ENCODE data around the gene CAMKK2. TPM values are rescaled to one million over a fixed set of nuclear protein-coding genes. Genes with fewer than 3 reads are reported as not detected.

The CAMKK2 gene
- total and polyA plus RNA-seq, 2 of the 13 experiments (the other 11 are each of a cell fraction or from before 2014, with no cell fraction given) = 18.8 to 20.0 TPM

- TF ChIP-seq, protein P1, sequence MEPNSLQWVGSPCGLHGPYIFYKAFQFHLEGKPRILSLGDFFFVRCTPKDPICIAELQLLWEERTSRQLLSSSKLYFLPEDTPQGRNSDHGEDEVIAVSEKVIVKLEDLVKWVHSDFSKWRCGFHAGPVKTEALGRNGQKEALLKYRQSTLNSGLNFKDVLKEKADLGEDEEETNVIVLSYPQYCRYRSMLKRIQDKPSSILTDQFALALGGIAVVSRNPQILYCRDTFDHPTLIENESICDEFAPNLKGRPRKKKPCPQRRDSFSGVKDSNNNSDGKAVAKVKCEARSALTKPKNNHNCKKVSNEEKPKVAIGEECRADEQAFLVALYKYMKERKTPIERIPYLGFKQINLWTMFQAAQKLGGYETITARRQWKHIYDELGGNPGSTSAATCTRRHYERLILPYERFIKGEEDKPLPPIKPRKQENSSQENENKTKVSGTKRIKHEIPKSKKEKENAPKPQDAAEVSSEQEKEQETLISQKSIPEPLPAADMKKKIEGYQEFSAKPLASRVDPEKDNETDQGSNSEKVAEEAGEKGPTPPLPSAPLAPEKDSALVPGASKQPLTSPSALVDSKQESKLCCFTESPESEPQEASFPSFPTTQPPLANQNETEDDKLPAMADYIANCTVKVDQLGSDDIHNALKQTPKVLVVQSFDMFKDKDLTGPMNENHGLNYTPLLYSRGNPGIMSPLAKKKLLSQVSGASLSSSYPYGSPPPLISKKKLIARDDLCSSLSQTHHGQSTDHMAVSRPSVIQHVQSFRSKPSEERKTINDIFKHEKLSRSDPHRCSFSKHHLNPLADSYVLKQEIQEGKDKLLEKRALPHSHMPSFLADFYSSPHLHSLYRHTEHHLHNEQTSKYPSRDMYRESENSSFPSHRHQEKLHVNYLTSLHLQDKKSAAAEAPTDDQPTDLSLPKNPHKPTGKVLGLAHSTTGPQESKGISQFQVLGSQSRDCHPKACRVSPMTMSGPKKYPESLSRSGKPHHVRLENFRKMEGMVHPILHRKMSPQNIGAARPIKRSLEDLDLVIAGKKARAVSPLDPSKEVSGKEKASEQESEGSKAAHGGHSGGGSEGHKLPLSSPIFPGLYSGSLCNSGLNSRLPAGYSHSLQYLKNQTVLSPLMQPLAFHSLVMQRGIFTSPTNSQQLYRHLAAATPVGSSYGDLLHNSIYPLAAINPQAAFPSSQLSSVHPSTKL (CRISPR knock-in tag; IDR thresholded peaks at IDR 0.05) = peak; percentile 54; the same call in 1 of the 2 replicates
- TF ChIP-seq CREM (IDR thresholded peaks at IDR 0.05) (no peak), CREM (CRISPR knock-in tag; IDR thresholded peaks at IDR 0.05) (no peak), MEIS1 (CRISPR knock-in tag; IDR thresholded peaks at IDR 0.05; ENCODE audit: borderline replicate concordance) (no peak), EP300 (IDR thresholded peaks at IDR 0.05; ENCODE audit: low read depth in 2 of 2, low read length in 2 of 2) (peak in 1 of 2 experiments; percentile 23; a peak in 1 of 4 replicates), EP300 (CRISPR knock-in tag; IDR thresholded peaks at IDR 0.05; ENCODE audit: borderline replicate concordance) (no peak), TCF7L2 (IDR thresholded peaks at IDR 0.05; ENCODE audit: low read depth, low read length) (no peak), SP1 (IDR thresholded peaks at IDR 0.05) (no peak), SP1 (CRISPR knock-in tag; IDR thresholded peaks at IDR 0.05) (no peak), MBNL3 (CRISPR knock-in tag; conservative IDR thresholded peaks at IDR 0.05) (no peak), PLSCR1 (CRISPR knock-in tag; IDR thresholded peaks at IDR 0.05; ENCODE audit: borderline replicate concordance) (no peak), TAF15 (IDR thresholded peaks at IDR 0.05; ENCODE audit: low read depth, low read length, poor library complexity, severe bottlenecking) (no peak), ZNF24 (IDR thresholded peaks at IDR 0.05) (no peak), NAIF1 (CRISPR knock-in tag; IDR thresholded peaks at IDR 0.05; ENCODE audit: borderline replicate concordance) (no peak), ZNF713 (CRISPR knock-in tag; IDR thresholded peaks at IDR 0.05) (no peak), ZNF142 (CRISPR knock-in tag; IDR thresholded peaks at IDR 0.05) (no peak)
- TF ChIP-seq, protein P2, sequence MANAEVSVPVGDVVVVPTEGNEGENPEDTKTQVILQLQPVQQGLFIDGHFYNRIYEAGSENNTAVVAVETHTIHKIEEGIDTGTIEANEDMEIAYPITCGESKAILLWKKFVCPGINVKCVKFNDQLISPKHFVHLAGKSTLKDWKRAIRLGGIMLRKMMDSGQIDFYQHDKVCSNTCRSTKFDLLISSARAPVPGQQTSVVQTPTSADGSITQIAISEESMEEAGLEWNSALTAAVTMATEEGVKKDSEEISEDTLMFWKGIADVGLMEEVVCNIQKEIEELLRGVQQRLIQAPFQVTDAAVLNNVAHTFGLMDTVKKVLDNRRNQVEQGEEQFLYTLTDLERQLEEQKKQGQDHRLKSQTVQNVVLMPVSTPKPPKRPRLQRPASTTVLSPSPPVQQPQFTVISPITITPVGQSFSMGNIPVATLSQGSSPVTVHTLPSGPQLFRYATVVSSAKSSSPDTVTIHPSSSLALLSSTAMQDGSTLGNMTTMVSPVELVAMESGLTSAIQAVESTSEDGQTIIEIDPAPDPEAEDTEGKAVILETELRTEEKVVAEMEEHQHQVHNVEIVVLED (CRISPR knock-in tag; IDR thresholded peaks at IDR 0.05; ENCODE audit: borderline replicate concordance) = no peak
These were observed 81.4 kb downstream of the CAMKK2 start (continued) for GRCh38 chr12:121214855-121215745.
